ENCODE data around the gene NACC2.
A peak's percentile ranks its signal among the peaks of the same experiment; 100 is the strongest.

Gene NACC2

GRCh38 chr9:136020206-136020605, 74.9 kb downstream of the NACC2 start:
- DNase-seq: no peak

GRCh38 chr9:136019681-136020060, 75.4 kb downstream of the NACC2 start:
- no peak for DNase-seq

- no peak for DNase-seq
These were observed 75.9 kb downstream of the NACC2 start for GRCh38 chr9:136019041-136019680.

- DNase-seq: no peak
These were observed 76.6 kb downstream of the NACC2 start for GRCh38 chr9:136018257-136019031.

GRCh38 chr9:136017289-136018190, 77.5 kb downstream of the NACC2 start:
- no peak for DNase-seq

- no peak for DNase-seq
These were observed 78.4 kb downstream of the NACC2 start for GRCh38 chr9:136016572-136017288.

- no peak for DNase-seq
These were observed 79.2 kb downstream of the NACC2 start for GRCh38 chr9:136015656-136016571.

- DNase-seq: no peak
These were observed 80.0 kb downstream of the NACC2 start for GRCh38 chr9:136014924-136015633.

- DNase-seq: no peak
These were observed 80.8 kb downstream of the NACC2 start for GRCh38 chr9:136014147-136014923.

- no peak for DNase-seq
These were observed 81.5 kb downstream of the NACC2 start for GRCh38 chr9:136013524-136014034.

- DNase-seq: no peak
These were observed 82.0 kb downstream of the NACC2 start for GRCh38 chr9:136013116-136013515.

- no peak for DNase-seq
These were observed 82.4 kb downstream of the NACC2 start for GRCh38 chr9:136012651-136013050.

GRCh38 chr9:136011703-136012496, 83.2 kb downstream of the NACC2 start:
- DNase-seq: peak; percentile 67

- peak; percentile 61 for DNase-seq
These were observed 83.8 kb downstream of the NACC2 start for GRCh38 chr9:136011376-136011702.

GRCh38 chr9:136010615-136011361, 84.3 kb downstream of the NACC2 start:
- peak; percentile 78 for DNase-seq

GRCh38 chr9:136010176-136010575, 84.9 kb downstream of the NACC2 start:
- DNase-seq: no peak

- DNase-seq: no peak
These were observed 85.6 kb downstream of the NACC2 start for GRCh38 chr9:136009516-136009915.

- DNase-seq: no peak
These were observed 86.4 kb downstream of the NACC2 start for GRCh38 chr9:136008693-136008997.
